Omental fat pad (tissue), 4 donors: ENCODE measurements around the gene BTBD19. TPM values are rescaled to one million over a fixed set of nuclear protein-coding genes. Genes with fewer than 3 reads are reported as not detected.
"Not testable (repeated sequence)": the region's sequence is repeated elsewhere in the genome, so short reads cannot be mapped to it uniquely, and the experiment has no call there.

ENCODE experiments used
- ATAC-seq: fragments of 150-250 bp; one replicate; pipeline ENCODE4 v1.9.1; 2016; ENCODE audit warnings: mild to moderate bottlenecking, moderate library complexity; ENCODE audit not compliant: low FRiP score
- DNase-seq: peaks from one replicate; pipeline ENCODE4 v3.0.0-alpha.2; 2019; ENCODE audit warnings: low spot score
- CTCF ChIP-seq, 3 donors: fragments of 450-650 bp; IDR thresholded peaks; one replicate each; pipeline ENCODE4 v1.5.1; 2016 to 2017; ENCODE audit warnings: antibody characterized with exemption in 3 of 3, mild to moderate bottlenecking in 3 of 3, moderate library complexity in 2 of 3
- total RNA-seq, 4 donors: library from RNA; depleted of rRNA; stranded (reverse); fragments of >200 nt; gene quantifications; one replicate each; pipeline ENCODE4 v1.1.0, GENCODE V29; 2016

The BTBD19 gene
- total RNA-seq, 4 donors from 2014 or later, result 7.5 to 29.8 (median 12.2) TPM

GRCh38 chr1:44788120-44788860 is 20.0 kb upstream of the BTBD19 start, which contains the start of gene BEST4:
BEST4 (minus strand) TSS chr1:44788170; CDS start chr1:44787705, 465 bp downstream.
- TF ChIP-seq CTCF (IDR thresholded peaks at IDR 0.05), result no peak
- ATAC-seq (no peak), DNase-seq (no peak)

GRCh38 chr1:44790968-44791801 is 17.1 kb upstream of the BTBD19 start:
- no peak for TF ChIP-seq CTCF (IDR thresholded peaks at IDR 0.05)
- ATAC-seq, result no peak
- no peak for DNase-seq

- no peak for ATAC-seq
- TF ChIP-seq CTCF (IDR thresholded peaks at IDR 0.05), result no peak
- no peak for DNase-seq
Measured at GRCh38 chr1:44792736-44793502, 15.4 kb upstream of the BTBD19 start.

GRCh38 chr1:44797886-44798285 is 10.4 kb upstream of the BTBD19 start:
- not testable (repeated sequence) for DNase-seq, ATAC-seq

GRCh38 chr1:44798481-44799365 is 9.6 kb upstream of the BTBD19 start:
- no peak for TF ChIP-seq CTCF (IDR thresholded peaks at IDR 0.05)
- no peak for ATAC-seq
- no peak for DNase-seq

- peak in 1 of 3 donors; percentile 22 for TF ChIP-seq CTCF (IDR thresholded peaks at IDR 0.05)
- DNase-seq (peak; percentile 83), ATAC-seq (peak; percentile 92)
Measured at GRCh38 chr1:44799770-44800584, 8.3 kb upstream of the BTBD19 start, which contains the start of gene PLK3. PLK3 (plus strand) TSS chr1:44800377; CDS start chr1:44800464, 87 bp downstream.
